ENCODE measurements around the gene SON. TPM values are rescaled to one million over a fixed set of nuclear protein-coding genes. Genes with fewer than 3 reads are reported as not detected.

SON gene
- total and polyA plus RNA-seq, 2 of the 4 experiments (the other 2 are of a cell fraction), result 81.6 to 146 TPM

- TF ChIP-seq MAFK (IDR thresholded peaks at IDR 0.05; ENCODE audit: low read depth, low read length) (no peak), MXI1 (IDR thresholded peaks at IDR 0.05; ENCODE audit: borderline replicate concordance, low read depth, low read length) (no peak), NFE2L2 (IDR thresholded peaks at IDR 0.05; ENCODE audit: low read depth, low read length) (no peak), MAZ (IDR thresholded peaks at IDR 0.05; ENCODE audit: borderline replicate concordance, low read depth, low read length) (no peak)
Observed at GRCh38 chr21:33544451-33545195, 1.8 kb downstream of the SON start (continued).

- POLR2A ChIA-PET (ENCODE audit: unreplicated experiment), result no interaction called here
- ATAC-seq (ENCODE audit: low read depth) (no peak), DNase-seq (no peak)
- no peak overlapping the region for H2BK15ac ChIP-seq (ENCODE audit: low read depth, low read length)
- no peak overlapping the region for H2AK5ac ChIP-seq (ENCODE audit: low read depth, low read length)
- no peaks in the 10 kb centered on the region for H3K9me3 ChIP-seq (ENCODE audit: control insufficient read depth, insufficient read depth, low read length)
- no peaks in the 10 kb centered on the region for H3K27me3 ChIP-seq (ENCODE audit: control insufficient read depth, insufficient read depth, low read length)
- no peak overlapping the region for H3K4ac ChIP-seq (ENCODE audit: low read depth, low read length)
- no peak overlapping the region for H3K14ac ChIP-seq (replicated peaks; ENCODE audit: low read depth, low read length)
- H3K36me3 ChIP-seq (ENCODE audit: control insufficient read depth, insufficient read depth, low read length), result peaks cover 25% of the 10 kb centered on the region
- H2AK9ac ChIP-seq (replicated peaks; ENCODE audit: low read depth, low read length, poor library complexity), result no peak overlapping the region
- H3K4me2 ChIP-seq (ENCODE audit: low read depth, low read length), result no peak overlapping the region
- dilution Hi-C loops (cut with HindIII; ENCODE audit: low sequenced_read_pairs, unreplicated experiment) (no loop called here), intact Hi-C loops (cut with micrococcal nuclease) (no loop called here), in situ Hi-C loops (cut with MboI; ENCODE audit: low sequenced_read_pairs) (no loop called here)
- 100% methylated on average over 1 of the region's 3 CpGs for WGBS, 2 experiments (ENCODE audit: extremely low coverage in 2 of 2, insufficient read length in 1 of 2)
- no peak overlapping the region for H3K9ac ChIP-seq (ENCODE audit: low read depth, low read length)
- no peak overlapping the region for H3K18ac ChIP-seq (ENCODE audit: low read depth, low read length)
- H2AFZ ChIP-seq (replicated peaks; ENCODE audit: low read length, poor library complexity), result no peak overlapping the region
- H2BK5ac ChIP-seq (ENCODE audit: low read depth, low read length, poor library complexity, severe bottlenecking), result no peak overlapping the region
- no peaks in the 10 kb centered on the region for H3K4me1 ChIP-seq (ENCODE audit: control insufficient read depth, insufficient read depth, low read length)
- no peak overlapping the region for H4K5ac ChIP-seq (ENCODE audit: low read depth, low read length)
- peaks cover 9 to 30% of the 10 kb centered on the region in 2 experiments for H3K79me1 ChIP-seq (ENCODE audit: low read depth in 1 of 2, low read length in 2 of 2)
- no peak overlapping the region for H4K8ac ChIP-seq (ENCODE audit: low read depth in 2 of 2, low read length in 2 of 2)
- no peak overlapping the region for H3K56ac ChIP-seq (ENCODE audit: extremely low read depth, insufficient read depth, low read length)
- no peak overlapping the region for H3K27ac ChIP-seq (ENCODE audit: insufficient read depth, low read length)
- no peak overlapping the region for H3K4me3 ChIP-seq (ENCODE audit: insufficient read depth, low read depth, low read length)
- no peak overlapping the region for H2BK20ac ChIP-seq (ENCODE audit: low read depth, low read length)
- peaks cover 4% of the 10 kb centered on the region for H3K9me1 ChIP-seq (ENCODE audit: insufficient read depth, low read length)
- H2BK120ac ChIP-seq (ENCODE audit: low read depth, low read length), result no peak overlapping the region
- H4K20me1 ChIP-seq (ENCODE audit: insufficient read depth, low read length), result peaks cover 67% of the 10 kb centered on the region
- no TSS peak for BruUV-seq (replicated peaks)
- CTCF ChIA-PET, result interaction anchor here (1.4 kb wide), 1 partner anchor 60 kb away, joined by 3 read pairs; no protein-coding TSS in a partner anchor
- no peak overlapping the region for H4K91ac ChIP-seq (ENCODE audit: insufficient read depth, low read depth, low read length)
- H3K23ac ChIP-seq (ENCODE audit: low read depth, low read length), result no peak overlapping the region
- TF ChIP-seq RFX5 (IDR thresholded peaks at IDR 0.05; ENCODE audit: low read depth, low read length), result no peak
- TF ChIP-seq MXI1 (IDR thresholded peaks at IDR 0.05; ENCODE audit: borderline replicate concordance, low read depth, low read length), result no peak
- no peak for TF ChIP-seq CTCF (conservative IDR thresholded peaks at IDR 0.05; ENCODE audit: low read depth, low read length)
- no peak for TF ChIP-seq BHLHE40 (IDR thresholded peaks at IDR 0.05; ENCODE audit: low read depth, low read length)
- TF ChIP-seq MAFK (IDR thresholded peaks at IDR 0.05; ENCODE audit: low read depth, low read length), result no peak
- TF ChIP-seq CEBPB (IDR thresholded peaks at IDR 0.05; ENCODE audit: low read depth, low read length), result no peak
- no peak for TF ChIP-seq SMC3 (IDR thresholded peaks at IDR 0.05; ENCODE audit: low read depth, low read length)
- no peak for TF ChIP-seq POLR2A (IDR thresholded peaks at IDR 0.05; ENCODE audit: low read depth, low read length)
- no peak for TF ChIP-seq FOS (IDR thresholded peaks at IDR 0.05; ENCODE audit: low read depth, low read length)
- no peak for TF ChIP-seq RCOR1 (IDR thresholded peaks at IDR 0.05; ENCODE audit: insufficient replicate concordance, low read length)
- TF ChIP-seq ELK1 (IDR thresholded peaks at IDR 0.05; ENCODE audit: borderline replicate concordance, low read depth, low read length), result no peak
- no peak for TF ChIP-seq NFE2L2 (IDR thresholded peaks at IDR 0.05; ENCODE audit: low read depth, low read length)
- TF ChIP-seq MAZ (IDR thresholded peaks at IDR 0.05; ENCODE audit: borderline replicate concordance, low read depth, low read length), result no peak
Observed at GRCh38 chr21:33546086-33546485, 3.2 kb downstream of the SON start.

Measured in IMR-90 (cell line).